HG03039 (cell line): ENCODE data around the gene KIAA1328.
"Not testable (repeated sequence)": the region's sequence is repeated elsewhere in the genome, so short reads cannot be mapped to it uniquely, and the experiment has no call there.

ENCODE experiments used
- ATAC-seq: cut with Tn5 transposase; IDR thresholded peaks from one replicate; pipeline ENCODE4 v1.9.1; 2021; ENCODE audit warnings: mild to moderate bottlenecking, moderate library complexity; ENCODE audit not compliant: unreplicated experiment

KIAA1328 gene

DNA sequence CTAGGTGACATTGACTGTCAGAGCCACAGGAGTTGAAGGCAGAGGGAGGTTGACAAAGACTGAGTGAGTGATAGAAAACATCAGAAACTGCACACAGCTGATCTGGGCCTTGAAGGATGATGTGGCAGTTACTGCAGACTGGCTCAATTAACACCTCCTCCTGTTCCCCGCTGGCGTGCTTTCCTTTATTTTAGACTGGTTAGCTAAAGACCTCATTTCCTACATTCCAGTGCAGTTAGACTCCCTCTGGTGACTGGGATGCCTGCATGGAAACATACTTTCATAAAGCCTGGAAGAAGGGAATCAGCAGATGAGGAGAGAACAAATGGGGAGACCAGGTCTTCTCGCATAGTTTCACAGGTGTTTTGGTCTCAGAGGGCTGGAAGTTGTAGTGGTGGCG, 7.2 kb upstream of the KIAA1328 start:
- no peak for ATAC-seq

- ATAC-seq = no peak
Observed at GRCh38 chr18:36825526-36825925, 3.4 kb upstream of the KIAA1328 start.

DNA sequence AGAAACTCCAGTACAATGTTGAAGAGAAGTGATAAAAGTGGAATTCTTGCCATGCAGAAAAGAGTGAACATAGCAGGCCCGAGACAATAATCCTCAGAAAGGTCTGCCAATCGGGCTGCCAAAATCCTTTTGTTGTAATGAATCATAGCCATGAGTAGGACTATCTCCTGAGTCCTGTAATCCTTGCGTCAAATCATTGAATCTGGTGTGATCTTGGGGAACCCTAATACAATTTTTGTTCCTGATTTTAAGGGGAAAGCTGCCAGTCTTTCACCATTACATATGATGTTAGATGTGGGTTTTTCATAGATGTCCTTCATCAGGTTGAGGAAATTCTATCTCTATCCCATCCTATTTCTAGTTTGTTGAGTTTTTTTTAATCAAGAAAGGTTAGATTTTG, 2.4 kb upstream of the KIAA1328 start:
- ATAC-seq = no peak

- no peak for ATAC-seq
Observed at GRCh38 chr18:36828157-36828629, 734 bp upstream of the KIAA1328 start.

- ATAC-seq = no peak
Observed at GRCh38 chr18:36829362-36830157, 633 bp downstream of the KIAA1328 start.

- no peak for ATAC-seq
Observed at GRCh38 chr18:36830158-36830495, 1.2 kb downstream of the KIAA1328 start.

- no peak for ATAC-seq
Observed at GRCh38 chr18:36831139-36831538, 2.2 kb downstream of the KIAA1328 start.

- no peak for ATAC-seq
Observed at GRCh38 chr18:36833120-36833519, 4.2 kb downstream of the KIAA1328 start.

- no peak for ATAC-seq
Observed at GRCh38 chr18:36835927-36836326, 7.0 kb downstream of the KIAA1328 start.

DNA sequence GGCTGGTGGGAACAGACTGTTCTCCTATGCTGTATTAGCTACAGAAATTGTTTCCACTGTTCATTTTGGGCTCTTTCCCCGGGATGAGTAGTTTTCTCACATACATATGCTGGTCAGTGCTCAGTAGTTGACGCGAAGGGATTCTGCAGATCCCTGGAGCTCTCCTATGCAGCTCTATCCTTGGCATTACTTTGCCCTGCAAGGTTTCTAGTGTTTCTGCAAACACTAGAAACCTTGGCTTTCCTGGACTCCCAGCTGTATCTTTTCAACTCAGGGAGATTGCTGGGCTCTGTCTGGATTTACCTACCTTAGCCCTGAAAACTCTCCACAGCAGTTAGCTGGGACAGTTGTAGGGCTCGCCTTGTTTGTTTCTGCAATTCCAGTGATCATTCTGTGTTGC, 10.9 kb downstream of the KIAA1328 start:
- ATAC-seq = no peak

- no peak for ATAC-seq
Observed at GRCh38 chr18:36843199-36843598, 14.3 kb downstream of the KIAA1328 start.

DNA sequence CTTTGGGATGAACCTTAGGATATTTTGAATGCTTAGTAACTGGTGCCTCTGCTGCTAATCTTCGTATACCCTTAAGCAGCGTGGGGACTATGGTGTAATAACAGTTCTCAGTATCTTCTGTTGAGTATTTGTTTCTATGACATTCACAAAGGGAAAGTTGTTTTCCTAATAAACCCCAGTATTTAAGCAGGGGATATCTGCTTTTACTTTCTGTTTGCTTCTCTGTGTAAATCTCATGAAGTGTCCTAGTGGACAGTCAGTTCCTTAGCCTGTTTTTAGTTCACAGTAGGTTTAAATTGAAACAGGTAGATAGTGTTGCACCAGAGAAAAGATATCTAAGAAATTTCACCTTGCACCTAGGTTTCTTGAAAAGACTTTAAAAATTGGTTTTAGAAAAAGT, 14.9 kb downstream of the KIAA1328 start:
- ATAC-seq = no peak

DNA sequence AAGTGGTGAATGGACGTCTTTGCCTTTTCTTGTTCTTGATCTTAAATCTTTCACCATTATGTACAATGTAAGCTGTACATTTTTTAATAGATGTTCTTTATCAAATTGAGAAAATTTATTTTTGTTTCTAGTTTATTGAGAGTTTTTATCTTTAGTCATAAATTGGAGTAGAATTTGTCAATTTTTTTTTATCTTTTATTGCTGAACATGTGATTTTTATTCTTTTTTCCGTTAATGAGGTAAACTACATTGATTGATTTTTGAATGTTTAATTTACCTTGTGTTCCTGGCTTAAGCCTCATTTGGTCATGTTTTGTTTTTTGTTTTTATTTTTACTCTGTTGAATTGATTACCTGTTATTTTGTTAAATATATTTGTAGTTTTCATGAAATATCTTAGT, 19.7 kb downstream of the KIAA1328 start:
- ATAC-seq = no peak

- no peak for ATAC-seq
Observed at GRCh38 chr18:36849288-36850006, 20.5 kb downstream of the KIAA1328 start.

DNA sequence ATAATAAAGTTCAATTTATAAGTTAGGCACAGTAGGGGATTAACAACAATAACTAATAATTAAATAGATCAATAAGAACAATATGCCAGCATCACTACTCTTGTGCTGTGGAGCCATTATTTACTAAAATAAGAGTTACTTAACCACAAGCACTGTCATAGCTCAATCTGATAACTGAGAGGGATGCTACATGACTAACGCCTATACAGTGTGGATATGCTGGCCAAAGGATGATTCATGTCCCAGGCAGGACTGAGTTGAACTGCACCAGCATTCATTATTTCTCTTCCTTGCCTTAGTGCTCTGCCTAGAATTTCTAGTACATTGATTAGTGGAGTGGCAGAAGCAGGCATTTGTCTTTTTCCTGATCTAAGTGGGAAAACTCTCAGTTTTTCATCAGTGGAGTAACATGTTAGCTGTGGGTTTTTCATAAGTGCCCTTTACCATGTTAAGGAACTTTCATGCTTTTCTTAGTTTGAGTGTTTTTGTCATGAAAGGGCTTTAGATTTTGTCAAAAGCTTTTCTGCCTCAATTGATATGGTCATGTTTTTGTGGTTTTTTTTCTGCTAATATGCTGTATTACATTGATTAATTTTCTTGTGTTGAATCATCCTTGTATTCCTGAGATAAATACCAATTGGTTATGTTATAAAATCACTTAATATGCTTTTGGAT, 21.7 kb downstream of the KIAA1328 start:
- ATAC-seq = no peak

DNA sequence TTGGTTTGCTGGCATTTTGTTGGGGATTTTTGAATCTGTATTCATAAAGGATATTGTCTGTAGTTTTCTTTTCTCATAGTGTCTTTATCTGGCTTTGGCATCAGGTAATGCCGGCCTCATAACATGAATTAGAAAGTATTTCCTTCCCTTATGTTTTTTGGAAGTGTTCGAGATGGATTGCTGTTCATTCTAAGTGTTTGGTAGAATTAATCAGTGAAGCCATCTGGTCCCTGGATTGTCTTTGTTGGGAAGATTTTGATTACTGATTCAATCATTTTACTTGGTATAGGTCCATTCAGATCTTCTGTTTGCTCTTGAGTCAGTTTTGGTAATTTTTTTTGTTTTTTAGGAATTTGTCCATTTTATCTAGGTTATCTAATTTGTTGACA, 22.3 kb downstream of the KIAA1328 start:
- no peak for ATAC-seq

GRCh38 chr18:36856815-36857214, 27.9 kb downstream of the KIAA1328 start:
- ATAC-seq = no peak

DNA sequence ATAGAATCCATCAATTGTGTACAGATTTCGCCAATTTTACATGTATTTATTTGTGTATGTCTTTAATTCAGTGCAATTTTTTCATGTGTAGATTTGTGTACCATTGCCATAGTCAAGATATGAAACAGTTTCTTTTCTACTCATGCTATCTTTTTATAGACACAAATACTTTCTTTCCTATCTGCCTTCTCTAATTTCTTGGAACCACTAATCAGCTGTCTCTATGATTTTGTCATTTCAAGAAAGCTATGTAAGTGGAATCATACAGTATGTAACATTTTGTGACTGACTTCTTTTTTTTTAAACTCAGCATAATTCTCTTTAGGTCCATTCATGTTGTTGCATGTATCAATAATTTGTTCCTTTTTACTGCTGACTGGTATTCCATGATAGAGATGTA, 33.3 kb downstream of the KIAA1328 start:
- ATAC-seq = no peak

GRCh38 chr18:36867056-36867455, 38.1 kb downstream of the KIAA1328 start:
- no peak for ATAC-seq

DNA sequence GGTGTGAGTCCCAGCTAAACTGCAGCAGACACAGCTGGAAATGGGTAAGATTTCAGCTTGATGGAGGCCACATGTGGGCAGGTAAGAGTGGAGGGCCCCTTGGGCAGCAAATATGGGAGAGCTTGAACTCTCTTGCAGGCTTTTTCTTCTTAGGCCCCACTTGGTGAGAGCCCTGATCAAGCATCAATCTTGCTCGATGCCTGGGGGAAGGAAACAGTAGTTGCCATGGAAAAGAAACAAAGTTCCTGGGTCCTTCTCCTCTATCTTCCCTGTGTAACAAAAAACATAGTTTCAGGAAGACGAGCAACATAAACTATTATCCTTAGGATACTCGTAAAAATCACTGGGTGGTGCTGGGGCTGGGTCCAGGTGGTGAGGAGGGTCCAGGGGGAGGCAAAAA, 42.9 kb downstream of the KIAA1328 start:
- no peak for ATAC-seq

- no peak for ATAC-seq
Observed at GRCh38 chr18:36872329-36872728, 43.4 kb downstream of the KIAA1328 start.

DNA sequence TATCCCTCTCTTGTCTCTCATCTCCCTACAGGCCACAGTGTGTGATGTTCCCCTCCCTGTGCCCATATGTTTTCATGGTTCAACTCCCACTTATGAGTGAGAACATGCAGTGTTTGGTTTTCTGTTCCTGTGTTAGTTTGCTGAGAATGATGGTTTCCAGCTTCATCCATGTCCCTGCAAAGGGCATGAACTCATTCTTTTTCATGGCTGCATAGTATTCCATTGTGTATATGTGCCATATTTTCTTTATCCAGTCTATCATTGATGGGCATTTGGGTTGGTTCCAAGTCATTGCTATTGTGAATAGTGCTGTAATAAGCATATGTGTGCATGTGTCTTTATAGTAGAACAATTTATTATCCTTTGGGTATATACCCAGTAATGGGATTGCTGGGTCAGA, 44.9 kb downstream of the KIAA1328 start:
- not testable (repeated sequence) for ATAC-seq
